Left ventricle myocardium inferior (tissue), 1 donor: ENCODE results near the gene TMEM272. TPM values are rescaled to one million over a fixed set of nuclear protein-coding genes. Genes with fewer than 3 reads are reported as not detected.

Experiments
- DNase-seq: peaks from one replicate; pipeline ENCODE4 v3.0.0-alpha.2; 2020
- H3K27ac ChIP-seq: fragments of 200-600 bp; replicated peaks from 2 replicates; pipeline ENCODE4 v1.8.0; 2021
- H3K27me3 ChIP-seq: fragments of 200-600 bp; 2 replicates; pipeline ENCODE4 v1.8.0; 2021; ENCODE audit warnings: low read depth
- H3K36me3 ChIP-seq: fragments of 200-600 bp; 2 replicates; pipeline ENCODE4 v1.8.0; 2021
- H3K4me1 ChIP-seq: fragments of 200-600 bp; 2 replicates; pipeline ENCODE4 v1.8.0; 2021
- H3K4me3 ChIP-seq: fragments of 200-600 bp; 2 replicates; pipeline ENCODE4 v1.8.0; 2021; ENCODE audit warnings: mild to moderate bottlenecking, moderate library complexity
- H3K9me3 ChIP-seq: fragments of 200-600 bp; replicated peaks from 2 replicates; pipeline ENCODE4 v1.8.0; 2021
- intact Hi-C: fragments of 100-400 bp; cut with micrococcal nuclease; formaldehyde crosslinking; loops from one replicate; pipeline ENCODE4 v1.11.0; 2022
- total RNA-seq: library from RNA; stranded (reverse); fragmentation: NEBNext Ultra II Directional; extraction: Animal tissue kit (Norgen Biotek cat#: 25700); gene quantifications from one replicate; pipeline ENCODE4 v1.2.1, GENCODE V29; 2021
- TF ChIP-seq, protein P1 (sequence below): fragments of 200-600 bp; IDR thresholded peaks from 2 replicates; pipeline ENCODE4 v1.8.0; 2021; ENCODE audit warnings: antibody characterized with exemption, mild to moderate bottlenecking, borderline replicate concordance
- donor health status: DM: no; HTN: yes; CAD: no; lungs with severe emphysema.

The TMEM272 gene
- total RNA-seq, 1 donor from 2014 or later = 0.30 TPM

DNA sequence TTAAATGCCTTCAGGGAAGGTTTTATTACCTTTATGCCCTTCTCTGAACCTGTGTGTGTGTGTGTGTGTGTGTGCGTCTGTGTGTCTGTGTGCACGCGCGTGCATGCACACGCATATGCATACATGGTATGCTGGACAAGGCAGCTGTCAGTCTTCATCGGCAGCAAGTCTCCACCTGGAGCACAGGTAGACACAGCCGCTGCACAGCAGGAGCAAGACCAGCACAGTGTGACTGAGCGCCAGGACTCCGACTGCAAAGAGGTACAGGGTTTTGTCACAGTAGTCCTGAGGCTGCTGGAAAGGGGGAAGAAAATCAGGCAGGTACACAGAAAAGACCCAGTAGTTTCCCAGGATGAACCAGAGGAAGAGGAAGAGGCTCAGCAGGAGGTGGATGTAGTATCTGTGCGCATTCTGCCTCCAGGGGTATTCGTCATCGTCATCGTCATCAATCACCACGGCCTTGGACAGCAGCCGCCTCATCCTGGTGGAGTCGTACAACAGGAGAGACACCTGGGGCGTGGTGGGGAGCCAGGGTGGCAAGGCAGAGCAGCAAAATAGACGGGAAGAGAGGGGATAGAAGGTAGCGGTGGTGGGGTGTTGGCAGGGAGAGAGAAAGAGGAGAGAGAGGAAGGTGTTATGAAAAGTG lies 28.2 kb downstream of the TMEM272 start:
- Histone ChIP-seq H3K27me3 (no peaks in the 10 kb centered on the region), H3K27ac (no peak overlapping the region), H3K4me3 (no peak overlapping the region), H3K9me3 (no peaks in the 10 kb centered on the region), H3K36me3 (no peaks in the 10 kb centered on the region), H3K4me1 (peaks cover 34% of the 10 kb centered on the region)
- intact Hi-C loops = no loop called here
- no peak for DNase-seq
- TF ChIP-seq, protein P1, sequence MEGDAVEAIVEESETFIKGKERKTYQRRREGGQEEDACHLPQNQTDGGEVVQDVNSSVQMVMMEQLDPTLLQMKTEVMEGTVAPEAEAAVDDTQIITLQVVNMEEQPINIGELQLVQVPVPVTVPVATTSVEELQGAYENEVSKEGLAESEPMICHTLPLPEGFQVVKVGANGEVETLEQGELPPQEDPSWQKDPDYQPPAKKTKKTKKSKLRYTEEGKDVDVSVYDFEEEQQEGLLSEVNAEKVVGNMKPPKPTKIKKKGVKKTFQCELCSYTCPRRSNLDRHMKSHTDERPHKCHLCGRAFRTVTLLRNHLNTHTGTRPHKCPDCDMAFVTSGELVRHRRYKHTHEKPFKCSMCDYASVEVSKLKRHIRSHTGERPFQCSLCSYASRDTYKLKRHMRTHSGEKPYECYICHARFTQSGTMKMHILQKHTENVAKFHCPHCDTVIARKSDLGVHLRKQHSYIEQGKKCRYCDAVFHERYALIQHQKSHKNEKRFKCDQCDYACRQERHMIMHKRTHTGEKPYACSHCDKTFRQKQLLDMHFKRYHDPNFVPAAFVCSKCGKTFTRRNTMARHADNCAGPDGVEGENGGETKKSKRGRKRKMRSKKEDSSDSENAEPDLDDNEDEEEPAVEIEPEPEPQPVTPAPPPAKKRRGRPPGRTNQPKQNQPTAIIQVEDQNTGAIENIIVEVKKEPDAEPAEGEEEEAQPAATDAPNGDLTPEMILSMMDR = no peak

DNA sequence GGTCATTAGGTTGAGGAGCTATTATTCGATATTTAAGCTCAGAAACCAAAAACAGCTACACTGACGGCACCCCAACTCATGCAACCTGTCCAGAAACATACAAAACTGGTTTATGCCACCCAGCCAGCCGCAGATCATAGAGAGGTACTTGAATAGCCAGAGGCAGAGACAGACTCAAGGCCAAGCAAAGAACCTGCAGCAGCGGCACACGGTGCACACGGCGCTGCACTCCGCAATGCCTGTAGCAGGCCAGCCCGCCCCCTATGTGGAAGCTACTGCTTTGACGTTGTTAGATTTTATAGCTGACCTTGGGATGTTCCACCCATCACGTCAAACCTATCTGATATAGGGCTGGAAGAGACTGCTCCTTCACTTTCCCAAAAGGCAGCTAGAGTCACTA lies 29.1 kb downstream of the TMEM272 start:
- no peak for DNase-seq
- intact Hi-C loops = no loop called here

DNA sequence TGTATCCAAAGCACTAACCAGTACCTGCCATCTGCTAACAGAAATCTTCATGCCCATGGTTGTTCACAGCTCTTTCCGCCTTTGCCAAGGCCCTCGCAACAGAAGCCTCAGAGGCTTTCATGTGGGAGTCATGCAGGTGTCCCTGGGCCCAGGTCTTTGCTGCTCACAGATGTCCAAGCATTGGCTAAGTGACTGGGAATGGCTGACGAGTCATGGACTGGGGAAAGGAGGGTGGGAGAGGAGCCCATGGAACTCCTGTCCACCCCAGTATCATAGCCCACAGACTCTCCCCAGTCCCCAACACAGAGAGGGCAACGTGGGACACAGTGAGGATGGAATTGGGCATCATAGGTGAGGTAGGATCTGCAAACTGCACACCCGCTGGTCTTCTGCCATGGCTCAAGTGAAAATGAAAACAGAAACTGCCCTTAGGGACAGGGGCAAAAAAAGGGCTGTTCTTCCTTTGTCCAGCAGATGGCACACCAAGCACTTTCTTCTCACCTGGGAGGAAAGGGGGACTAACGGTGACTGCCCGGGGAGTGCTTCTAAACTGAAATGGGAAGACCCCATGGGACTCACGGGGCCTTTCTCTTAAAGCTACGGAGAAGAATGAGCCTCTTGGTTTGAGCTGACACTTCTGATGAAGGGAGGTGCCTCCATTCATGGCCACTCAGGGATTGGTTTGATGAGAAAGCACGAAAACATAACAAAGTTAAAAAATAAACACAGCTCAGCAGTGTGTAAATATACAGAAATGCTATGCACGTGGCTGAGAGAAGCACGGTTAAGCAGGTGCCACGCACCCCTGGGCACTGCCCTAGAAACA lies 29.9 kb downstream of the TMEM272 start:
- no peaks in the 10 kb centered on the region for H3K27me3 ChIP-seq
- peaks cover 32% of the 10 kb centered on the region for H3K4me1 ChIP-seq
- no peaks in the 10 kb centered on the region for H3K36me3 ChIP-seq
- peak overlapping the region; percentile 28 for H3K27ac ChIP-seq
- peak; percentile 52 for DNase-seq
- TF ChIP-seq, protein P1 = peak; percentile 88
- H3K9me3 ChIP-seq = no peaks in the 10 kb centered on the region
- intact Hi-C loops = no loop called here
- peak overlapping the region; percentile 41 for H3K4me3 ChIP-seq

More for the DNA sequence above, 29.1 kb downstream of the TMEM272 start:
- Histone ChIP-seq H3K27ac (peak overlapping the region; percentile 28), H3K36me3 (no peaks in the 10 kb centered on the region), H3K4me3 (no peak overlapping the region), H3K9me3 (no peaks in the 10 kb centered on the region), H3K4me1 (peaks cover 32% of the 10 kb centered on the region), H3K27me3 (no peaks in the 10 kb centered on the region)
- TF ChIP-seq, protein P1 = no peak

DNA sequence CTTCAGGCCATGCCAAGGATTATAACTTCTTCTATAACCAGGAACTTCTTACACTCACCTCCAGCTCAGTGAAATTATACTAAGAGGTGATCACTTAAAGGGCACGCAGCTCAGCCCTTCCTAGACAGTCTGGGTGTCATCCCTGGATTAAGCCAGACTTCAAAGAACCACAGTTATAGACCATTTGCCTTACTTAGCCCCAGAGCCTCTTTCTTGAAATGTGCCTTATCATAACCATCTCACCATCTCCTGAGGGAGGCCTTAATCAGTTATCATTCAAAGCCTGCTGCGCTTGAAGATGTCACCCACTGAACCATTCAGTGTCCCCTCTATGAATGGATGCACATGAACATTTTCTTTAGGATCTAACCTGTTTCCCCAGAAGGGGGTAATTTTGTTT lies 30.9 kb downstream of the TMEM272 start:
- no peak for DNase-seq
- Histone ChIP-seq H3K4me1 (peaks cover 25% of the 10 kb centered on the region), H3K4me3 (no peak overlapping the region), H3K27ac (no peak overlapping the region), H3K9me3 (no peaks in the 10 kb centered on the region), H3K36me3 (no peaks in the 10 kb centered on the region), H3K27me3 (no peaks in the 10 kb centered on the region)
- intact Hi-C loops = no loop called here
- TF ChIP-seq, protein P1 = no peak

DNA sequence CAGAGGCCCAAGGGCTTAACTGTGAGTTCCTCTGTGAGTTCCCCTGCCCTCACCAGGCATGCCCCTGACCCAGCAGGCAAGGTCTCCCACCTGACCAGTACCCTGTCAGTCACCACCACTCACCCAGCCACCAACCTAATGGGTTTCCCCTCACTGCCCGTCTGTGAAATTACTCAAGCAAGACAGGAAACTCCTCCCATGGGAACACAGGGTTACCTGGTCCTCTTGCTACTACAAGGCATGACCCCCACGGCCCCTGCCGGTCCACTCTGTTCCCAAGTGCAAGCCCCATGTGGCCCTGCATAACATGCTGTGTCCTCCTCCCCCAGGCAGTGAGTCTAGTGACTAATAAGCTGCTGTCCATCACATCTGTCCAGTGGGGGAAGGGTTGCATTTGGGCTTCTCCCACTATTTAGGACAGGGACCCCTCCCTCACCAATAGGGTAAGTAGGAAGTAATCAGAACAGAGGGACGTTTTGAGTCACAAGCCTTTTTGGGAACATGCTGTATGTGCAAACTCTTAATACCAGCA lies 33.0 kb downstream of the TMEM272 start:
- H3K4me3 ChIP-seq = no peak overlapping the region
- no peaks in the 10 kb centered on the region for H3K9me3 ChIP-seq
- peak overlapping the region; percentile 4 for H3K27ac ChIP-seq
- TF ChIP-seq, protein P1 = no peak
- intact Hi-C loops = no loop called here
- no peaks in the 10 kb centered on the region for H3K27me3 ChIP-seq
- no peaks in the 10 kb centered on the region for H3K36me3 ChIP-seq
- DNase-seq = no peak
- peaks cover 15% of the 10 kb centered on the region for H3K4me1 ChIP-seq
